Globus pallidus (tissue), 1 donor: ENCODE results near the gene METRN.

Source experiments
- DNase-seq: peaks from one replicate; pipeline ENCODE4 v3.0.0-alpha.2; 2015; ENCODE audit warnings: low spot score

The METRN gene

DNA sequence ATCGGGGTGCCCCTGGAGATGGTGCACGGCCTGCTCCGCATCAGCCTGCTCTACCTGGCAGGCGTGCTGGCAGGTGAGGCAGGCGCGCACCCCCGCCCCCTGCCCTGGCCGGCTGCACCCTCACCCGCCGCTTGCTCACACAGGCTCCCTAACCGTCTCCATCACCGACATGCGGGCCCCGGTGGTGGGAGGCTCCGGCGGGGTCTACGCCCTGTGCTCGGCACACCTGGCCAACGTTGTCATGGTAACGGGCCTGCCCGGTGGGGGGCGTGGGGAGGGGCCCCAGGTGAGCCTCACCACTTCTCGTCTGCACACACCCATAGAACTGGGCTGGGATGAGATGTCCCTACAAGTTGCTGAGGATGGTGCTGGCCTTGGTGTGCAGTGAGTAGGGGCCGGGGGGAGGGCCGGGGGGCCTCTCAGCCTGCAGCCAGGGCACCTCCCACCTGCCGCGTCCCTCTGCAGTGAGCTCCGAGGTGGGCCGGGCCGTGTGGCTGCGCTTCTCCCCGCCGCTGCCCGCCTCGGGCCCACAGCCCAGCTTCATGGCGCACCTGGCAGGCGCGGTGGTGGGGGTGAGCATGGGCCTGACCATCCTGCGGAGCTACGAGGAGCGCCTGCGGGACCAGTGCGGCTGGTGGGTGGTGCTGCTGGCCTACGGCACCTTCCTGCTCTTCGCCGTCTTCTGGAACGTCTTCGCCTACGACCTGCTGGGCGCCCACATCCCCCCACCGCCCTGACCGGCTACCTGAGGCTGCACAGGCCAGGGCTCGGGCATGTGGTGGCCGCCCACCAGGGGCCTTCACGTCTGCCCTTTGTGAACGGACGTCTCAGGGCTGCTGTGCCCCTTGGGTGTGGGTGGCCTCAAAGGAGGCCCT, 37.4 kb upstream of the METRN start:
- DNase-seq = no peak

DNA sequence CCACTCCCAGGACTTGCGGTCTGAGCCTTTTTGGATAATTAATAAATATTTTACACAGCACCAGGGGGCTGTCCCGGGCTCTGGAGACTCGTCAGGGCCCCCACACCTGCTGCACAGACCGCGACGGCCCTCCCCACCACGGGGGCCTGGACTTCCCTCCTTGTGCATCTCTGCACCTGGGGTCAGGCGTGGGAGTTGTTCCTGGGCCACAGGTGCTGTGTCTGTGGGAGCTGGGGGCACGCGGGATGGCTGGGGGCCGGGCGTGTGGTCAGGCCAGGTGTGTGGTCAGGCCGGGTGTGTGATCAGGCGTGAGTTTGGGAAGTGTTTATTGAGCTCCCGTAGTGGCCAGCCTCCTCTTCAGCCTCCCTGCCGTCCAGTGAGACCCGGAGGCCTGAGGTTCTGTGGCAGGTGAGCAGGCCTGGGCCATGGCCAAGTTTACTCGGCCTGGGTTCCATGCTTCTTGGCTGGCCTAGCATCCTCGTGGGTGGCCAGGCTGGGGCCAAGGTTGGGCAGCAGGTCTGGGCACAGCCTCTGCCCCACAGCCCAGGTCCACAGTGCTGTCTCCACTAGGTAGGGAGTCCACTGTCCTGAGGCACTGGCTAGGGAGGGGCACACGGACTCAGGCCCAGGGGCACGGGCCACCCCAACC, 36.6 kb upstream of the METRN start:
- DNase-seq = no peak

DNA sequence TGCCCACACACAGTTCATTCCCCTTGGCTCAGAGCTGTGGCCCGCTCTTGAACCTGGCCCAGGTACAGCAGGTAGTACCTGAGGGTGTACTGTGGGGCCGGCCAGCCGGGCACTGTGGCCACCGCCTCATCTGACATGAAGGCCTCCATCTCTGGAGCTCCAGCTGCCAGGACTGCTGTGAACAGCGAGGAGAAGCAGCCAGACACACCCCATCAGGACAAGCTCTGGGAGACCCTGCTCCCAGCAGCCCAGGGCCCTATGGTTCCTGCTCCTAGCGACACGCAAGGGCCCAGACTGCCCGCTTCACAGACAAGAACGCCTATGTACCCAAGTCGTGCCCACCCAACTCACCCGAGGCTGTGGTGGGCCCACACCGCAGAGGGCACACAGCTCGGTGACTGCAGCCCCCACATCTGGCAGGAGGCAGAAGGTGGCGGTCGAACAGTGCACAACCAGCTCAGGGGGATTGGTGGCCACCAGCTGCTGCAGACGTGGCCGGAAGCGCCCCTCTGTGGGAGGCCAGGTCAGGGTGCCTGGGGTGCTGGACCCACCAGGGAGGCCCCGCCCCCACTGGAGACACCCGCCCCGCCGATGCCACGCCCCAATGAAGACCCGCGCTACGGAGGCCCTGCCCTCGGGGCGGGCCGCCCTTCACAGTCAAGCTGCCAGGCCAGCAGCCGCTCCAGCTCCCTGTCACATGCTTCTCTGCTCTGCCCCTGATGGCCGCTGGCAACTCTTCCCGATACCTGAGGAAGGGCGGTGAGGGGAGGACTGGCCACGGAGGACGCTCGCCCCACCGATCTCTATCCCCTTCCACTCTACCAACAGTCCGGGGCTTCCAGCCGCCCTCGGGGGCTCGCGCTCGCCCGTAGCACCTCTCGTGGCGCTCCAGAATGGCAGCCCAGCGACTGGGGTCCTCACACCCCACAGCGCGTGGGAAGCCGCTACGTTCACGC, 35.8 kb upstream of the METRN start:
- peak; percentile 69 for DNase-seq

DNA sequence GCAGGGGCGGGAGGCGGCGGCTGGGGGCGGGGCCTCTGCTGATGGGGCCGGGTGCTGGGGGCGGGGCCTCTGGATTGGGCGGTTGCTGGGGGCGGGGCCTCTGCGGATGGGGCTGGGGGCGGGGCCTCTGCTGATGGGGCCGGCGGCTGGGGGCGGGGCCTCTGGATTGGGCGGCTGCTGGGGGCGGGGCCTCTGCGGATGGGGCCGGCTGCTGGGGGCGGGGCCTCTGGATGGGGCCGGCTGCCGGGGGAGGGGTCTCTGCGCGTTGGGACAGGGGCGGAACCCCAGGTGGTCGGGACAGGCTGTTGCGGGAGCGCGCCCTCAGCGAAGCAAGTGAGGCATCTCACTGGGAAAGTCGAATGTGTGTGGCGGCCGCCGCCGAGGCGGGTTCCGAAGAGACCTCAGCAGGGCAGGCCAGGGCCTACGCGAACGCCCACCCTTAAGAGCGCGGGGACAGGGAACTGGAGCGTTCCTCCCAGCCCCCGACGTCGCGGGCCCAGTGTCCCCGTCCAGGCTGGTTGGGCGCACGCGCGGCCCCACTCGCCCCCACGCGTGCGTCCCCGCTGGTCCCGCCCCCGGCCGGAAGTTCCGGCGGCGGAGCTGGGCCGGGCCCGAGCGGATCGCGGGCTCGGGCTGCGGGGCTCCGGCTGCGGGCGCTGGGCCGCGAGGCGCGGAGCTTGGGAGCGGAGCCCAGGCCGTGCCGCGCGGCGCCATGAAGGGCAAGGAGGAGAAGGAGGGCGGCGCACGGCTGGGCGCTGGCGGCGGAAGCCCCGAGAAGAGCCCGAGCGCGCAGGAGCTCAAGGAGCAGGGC, 34.9 kb upstream of the METRN start, which contains the start of gene STUB1:
STUB1 (plus strand) TSS at position 597 of the 811 bp plus-strand sequence; CDS start at position 713, 116 bp downstream.
- peak; percentile 85 for DNase-seq

DNA sequence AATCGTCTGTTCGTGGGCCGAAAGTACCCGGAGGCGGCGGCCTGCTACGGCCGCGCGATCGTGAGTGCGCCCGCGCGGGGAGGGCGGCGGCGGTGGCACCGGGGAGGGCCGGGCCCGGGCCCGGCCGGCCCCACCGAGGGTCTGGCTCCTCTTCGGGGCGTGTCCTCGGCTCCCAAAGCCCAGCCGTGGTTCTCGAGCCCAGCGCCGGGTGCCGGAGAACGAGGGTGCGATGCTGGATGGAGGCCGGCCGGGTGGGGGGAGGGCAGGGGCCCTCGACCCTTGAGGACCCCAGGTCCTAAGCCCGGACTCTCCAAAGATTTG, 34.3 kb upstream of the METRN start:
- no peak for DNase-seq

DNA sequence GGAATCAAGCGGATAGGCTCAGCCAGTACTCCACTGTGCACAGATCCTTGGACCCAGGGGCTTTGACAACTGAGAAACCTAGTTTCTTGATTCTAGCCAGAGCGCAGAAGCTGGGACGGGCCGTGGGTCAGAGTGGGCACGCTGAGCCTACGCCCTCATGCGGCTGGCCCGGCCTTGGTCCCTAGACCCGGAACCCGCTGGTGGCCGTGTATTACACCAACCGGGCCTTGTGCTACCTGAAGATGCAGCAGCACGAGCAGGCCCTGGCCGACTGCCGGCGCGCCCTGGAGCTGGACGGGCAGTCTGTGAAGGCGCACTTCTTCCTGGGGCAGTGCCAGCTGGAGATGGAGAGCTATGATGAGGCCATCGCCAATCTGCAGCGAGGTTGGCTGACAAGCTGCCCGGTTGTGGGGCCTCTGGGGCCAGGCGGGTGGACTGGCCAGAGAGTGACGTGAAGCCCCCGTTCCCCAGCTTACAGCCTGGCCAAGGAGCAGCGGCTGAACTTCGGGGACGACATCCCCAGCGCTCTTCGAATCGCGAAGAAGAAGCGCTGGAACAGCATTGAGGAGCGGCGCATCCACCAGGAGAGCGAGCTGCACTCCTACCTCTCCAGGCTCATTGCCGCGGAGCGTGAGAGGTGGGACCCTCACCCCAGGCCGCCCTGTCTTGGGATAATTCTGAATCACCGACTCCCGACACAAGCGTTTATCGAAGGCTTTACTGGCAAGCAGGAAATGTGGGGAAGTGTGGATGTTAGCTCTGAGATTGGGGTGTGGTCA, 33.8 kb upstream of the METRN start:
- no peak for DNase-seq

DNA sequence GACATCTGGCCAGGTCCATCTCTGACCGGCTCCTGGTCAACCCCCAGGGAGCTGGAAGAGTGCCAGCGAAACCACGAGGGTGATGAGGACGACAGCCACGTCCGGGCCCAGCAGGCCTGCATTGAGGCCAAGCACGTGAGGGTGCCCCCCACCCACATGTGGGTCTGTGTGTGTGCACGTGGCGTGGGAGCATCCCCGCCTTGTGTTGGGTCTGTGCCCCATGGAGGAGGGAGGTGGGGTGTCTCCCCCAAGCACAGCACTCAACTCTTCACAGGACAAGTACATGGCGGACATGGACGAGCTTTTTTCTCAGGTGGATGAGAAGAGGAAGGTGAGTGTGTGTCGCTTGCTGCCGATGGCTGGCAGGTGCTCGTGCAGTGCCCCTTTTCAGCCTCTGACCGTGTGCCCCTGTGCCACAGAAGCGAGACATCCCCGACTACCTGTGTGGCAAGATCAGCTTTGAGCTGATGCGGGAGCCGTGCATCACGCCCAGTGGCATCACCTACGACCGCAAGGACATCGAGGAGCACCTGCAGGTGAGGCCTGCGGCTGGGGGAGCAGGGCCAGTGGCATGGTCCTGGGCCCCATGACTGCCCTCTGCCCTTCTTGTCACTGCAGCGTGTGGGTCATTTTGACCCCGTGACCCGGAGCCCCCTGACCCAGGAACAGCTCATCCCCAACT, 33.0 kb upstream of the METRN start:
- DNase-seq = no peak

DNA sequence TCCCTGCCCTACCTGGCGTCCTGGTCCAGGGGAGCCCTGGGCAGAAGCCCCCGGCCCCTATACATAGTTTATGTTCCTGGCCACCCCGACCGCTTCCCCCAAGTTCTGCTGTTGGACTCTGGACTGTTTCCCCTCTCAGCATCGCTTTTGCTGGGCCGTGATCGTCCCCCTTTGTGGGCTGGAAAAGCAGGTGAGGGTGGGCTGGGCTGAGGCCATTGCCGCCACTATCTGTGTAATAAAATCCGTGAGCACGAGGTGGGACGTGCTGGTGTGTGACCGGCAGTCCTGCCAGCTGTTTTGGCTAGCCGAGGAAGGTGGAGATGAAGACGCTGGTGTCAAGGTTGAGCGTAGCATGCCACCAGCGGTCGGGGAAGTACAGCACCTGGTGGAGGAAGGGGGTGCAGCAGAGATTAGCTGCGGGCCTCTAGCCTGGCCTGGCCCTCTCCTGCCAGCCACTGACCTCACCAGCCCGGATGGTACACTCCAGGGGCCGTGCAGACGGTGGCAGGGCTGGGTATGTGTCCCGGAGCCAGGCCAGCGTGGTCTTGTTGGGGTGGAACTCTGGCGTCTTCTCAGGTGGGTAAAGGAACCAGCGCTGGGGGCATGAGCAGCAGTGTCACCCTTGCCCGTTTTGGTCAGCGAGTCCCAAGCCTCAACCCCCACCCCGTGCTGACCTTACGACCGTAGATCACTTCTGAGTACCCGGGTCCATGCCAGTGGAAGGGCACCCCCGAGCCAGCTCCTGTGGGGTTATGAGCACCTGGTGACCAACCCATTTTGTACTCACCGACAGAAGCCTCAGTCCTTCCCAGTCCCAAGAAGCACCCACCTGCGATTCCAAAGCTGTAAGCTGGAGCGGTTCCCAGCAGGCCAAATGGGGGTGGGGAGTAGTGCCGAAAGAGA, 32.2 kb upstream of the METRN start:
- no peak for DNase-seq

DNA sequence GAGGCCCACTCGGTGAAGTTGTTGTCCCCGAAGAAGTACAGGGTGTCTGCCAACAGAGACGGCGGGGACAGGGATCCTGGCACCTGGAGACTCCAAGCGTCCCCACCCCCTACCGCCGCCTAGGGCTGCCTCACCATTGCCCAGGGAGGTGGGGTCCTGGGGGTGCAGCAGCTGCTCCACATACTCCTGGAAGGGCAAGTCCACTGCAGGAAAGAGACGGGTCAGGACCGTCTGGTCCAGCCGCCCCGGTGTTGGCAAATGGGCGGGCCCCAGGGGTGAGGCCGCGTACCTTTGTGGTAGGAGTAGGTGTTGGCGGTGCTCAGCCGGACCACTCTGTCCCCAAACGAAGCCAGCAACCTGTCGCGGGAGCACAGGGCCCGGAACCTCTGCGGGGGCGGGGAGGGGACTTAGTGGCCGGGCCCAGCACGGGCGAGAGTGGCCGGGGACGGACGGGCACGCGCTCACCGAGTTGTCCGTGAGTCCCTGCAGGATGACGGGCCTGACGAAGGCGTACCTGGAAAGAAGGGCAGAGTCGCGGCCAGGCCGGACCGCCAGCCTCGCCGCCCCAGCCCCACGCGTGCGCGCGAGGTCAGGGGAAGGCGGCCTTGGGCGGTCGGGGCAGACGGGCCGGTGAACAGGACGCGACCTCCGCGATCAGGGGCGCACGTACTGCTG, 31.4 kb upstream of the METRN start:
- DNase-seq = no peak

DNA sequence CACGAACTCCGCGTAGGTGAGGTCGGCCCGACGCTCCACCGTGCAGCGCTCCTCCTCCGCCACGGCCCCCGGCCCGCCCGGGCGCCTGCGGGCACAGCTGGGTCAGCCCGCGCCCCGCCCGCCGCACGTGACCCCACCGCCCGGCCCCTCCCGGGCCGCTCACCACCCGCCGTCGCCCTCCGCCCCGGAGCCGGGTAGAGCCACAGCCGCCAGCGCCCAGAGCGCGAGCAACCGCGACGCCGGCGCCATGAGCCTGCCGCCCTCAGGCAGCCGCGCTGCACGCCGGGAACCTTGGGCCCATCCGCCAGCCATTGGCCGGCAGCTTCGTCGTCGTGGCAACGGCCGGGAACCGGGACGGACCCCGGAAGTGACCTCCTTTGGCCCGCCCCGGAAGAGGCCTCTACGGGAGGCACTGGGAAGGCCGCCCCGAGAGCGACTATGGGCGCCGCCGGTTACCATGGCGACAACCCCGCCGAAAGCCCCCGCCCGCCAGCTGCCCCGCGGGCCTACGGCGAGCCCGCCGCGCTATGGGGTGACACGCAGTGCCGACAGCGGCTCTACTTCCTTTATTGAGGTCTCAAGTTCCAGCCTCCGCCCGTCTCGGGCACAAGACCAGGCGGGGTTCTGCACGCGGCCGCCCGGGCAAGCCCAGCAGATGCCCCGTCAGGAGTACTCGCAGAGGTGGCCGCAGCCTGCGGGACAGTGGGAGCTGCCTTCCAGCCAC, 30.7 kb upstream of the METRN start, which contains the start of gene JMJD8:
JMJD8 (minus strand) TSS at position 264 of the 724 bp plus-strand sequence; CDS start at position 249, 15 bp downstream.
- peak; percentile 94 for DNase-seq

DNA sequence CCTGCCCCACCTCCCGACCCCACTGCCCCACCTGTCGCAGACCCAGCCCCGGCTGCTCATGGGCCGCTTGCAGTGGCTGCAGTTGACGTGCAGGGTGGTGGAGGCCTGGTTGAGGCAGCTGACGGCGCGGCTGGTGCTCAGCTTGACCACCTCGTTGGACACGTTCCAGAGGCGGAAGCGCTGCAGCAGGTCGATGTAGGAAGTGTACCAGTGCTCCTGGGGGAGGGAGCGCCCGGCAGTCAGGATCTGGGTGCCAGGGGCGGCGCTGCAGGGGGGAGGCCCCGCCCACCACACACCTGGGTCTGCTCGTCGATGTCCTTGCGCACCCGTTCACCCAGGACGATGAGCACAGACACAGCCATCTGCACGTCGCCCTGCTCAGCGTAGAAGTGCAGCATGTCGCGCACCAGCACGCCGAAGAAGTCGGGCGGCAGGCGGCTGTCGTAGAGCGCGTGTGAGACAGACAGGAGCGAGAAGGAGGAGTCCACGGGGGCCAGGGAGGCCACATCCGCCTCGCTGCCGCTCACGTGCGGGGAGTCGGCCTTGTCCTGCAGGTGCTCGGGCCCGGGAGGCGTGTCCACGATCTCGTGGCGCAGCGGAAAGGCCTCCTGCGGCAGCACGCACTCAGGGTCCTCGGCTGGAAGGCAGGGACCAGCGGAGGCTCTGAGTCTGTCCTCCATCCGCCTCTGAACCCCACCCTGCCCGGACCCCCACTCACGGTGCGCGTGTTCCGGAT, 29.8 kb upstream of the METRN start:
- no peak for DNase-seq

DNA sequence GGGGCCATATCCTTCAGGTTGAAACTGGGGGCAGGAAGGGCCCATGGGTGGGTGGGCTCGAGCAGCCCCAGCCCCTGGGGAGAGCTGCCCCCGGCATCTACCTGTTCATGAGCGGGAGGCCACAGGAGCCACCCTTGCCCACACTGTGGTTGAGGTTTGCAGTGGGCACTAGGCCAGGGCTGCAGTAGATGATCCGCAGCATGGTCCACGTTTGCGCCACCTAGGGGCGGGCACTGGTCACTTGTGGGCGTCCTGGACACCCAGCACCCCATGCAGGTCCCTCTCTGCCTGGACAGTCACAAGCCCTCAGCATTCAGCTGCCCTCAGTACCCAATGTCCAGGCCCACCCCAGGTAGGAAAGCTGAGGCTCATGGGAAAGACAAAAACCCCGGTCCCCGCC, 29.0 kb upstream of the METRN start:
- DNase-seq = no peak

DNA sequence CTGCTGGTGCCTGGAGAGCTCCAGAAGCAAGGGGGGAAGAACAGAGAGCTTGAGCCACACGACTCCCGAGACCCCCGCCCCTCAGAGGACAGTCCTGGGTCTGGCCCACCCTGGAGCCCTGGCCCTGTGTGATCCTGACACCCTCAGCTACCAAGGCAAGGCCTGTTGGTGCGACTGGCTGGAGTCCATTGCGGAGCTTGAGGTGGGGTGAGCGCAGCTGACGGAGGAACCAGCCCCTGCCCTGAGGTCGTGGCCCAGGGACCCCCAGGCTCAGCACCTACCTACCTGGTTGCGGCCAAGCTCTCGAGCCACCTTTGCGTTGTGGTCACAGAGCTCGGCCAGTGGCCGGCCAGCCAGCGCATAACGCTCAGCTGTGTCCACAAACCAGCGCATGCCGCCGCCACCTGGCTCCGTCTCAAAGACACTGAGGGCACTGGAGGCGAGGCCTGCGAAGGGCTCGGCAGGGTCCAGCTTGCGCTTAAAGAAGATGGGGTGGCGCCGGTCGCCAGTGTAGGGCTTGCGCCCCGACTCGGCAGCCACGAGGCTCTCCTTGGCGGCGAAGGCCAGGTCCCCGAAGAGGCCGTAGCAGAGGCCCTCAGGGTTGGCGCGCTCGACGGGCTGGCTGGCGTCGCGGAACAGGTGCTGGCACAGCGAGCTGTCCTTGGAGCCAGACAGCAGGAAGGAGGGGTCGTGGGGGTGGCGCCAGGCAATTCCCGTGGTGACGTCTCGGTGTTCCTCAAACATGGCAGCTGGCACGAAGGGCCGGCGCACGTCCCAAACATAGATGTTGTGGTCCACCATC, 28.3 kb upstream of the METRN start:
- no peak for DNase-seq

DNA sequence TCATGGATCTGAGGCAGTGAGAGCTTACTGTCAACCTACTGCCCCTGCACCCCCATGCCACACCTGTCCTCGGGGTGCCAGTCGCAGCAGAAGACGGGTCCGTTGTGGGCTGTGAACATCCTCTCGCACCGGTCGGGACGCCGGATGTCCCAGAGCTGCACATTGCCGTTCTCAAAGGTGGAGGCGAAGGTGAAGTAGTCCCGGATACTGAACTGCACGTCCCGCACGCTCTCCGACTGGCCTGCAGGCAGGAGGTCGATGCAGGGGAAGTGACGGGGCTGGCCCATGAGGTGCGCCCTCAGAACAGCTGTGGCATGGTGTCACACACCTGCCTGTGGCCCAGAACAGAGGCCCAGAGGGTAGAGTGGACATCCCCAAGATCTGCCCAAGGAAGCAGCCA, 27.4 kb upstream of the METRN start:
- no peak for DNase-seq

DNA sequence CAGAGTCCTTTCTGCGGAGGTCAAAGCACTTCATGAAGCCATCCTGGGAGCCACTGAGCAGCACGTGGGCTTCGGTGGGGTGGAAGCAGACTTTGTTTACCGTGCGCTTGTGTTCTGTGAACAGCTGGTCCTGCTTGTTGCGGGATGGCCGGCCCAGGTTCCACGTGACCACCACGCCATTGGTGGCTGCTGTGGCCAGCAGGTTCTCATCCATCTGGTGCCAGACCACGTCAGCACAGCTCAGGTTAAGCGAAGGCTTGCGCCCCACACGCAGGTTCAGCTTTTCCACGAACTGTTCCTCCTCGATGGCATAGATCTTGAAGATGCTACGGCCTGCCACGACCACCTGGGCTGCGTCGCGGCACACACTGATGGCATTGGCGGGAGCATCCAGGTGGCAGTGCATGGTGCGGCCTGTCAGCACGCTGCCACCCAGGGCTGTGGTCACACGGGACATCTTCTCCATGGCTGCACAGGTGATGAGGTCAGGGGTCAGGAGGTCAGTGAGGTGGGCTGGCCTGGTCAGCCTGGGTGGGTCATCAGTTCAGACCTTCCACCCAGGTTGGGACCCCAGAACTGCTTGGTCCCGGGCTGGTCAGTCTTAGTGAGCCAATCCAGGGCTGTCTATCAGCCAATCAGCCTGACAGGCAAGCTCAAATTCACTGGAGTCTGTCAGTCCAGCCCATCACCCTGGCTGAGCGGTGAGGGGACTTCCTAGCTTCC, 25.6 kb upstream of the METRN start:
- DNase-seq = no peak
